ENCODE data around the gene CADM2. TPM values are rescaled to one million over a fixed set of nuclear protein-coding genes. Genes with fewer than 3 reads are reported as not detected.

Gene CADM2
- total RNA-seq, 1 donor from 2014 or later, result 4.0 TPM

DNA sequence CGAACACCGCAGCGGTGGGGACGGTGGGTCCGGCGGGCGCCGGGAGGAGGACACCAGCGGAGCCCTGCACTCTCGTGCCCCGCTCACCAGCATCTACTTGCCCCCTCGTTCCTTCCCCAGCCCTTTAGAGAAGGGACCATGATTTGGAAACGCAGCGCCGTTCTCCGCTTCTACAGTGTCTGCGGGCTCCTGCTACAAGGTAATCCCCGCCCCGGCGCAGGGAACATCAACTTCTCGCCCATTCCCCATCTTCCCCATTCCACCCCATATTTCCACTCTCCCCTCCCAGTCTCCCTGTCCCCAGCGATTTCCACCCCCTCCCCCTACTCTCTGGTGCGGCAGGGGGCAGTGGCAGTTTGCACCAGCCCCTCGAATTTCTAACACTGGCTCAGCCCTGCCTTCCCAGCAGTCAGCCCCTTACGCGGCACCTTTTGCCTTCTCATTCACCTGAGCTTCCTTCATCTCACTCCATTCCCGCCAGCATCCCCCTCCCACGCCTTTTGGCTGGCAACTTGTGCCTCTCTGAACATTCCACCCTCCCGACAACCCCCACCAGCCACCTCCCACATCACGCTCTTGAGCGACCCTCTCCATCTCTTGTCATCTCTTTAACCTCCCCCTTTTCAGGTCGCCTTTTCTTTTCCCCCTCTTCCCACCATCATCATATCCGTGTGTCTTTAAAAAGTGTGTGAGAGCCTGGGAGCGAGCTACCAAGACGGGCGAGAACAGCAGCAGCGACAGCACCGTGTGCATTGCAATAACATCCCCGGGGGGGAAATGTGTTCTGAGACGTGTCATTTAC lies 882 bp downstream of the CADM2 start:
- H3K27ac Mint-ChIP-seq, result peak overlapping the region; percentile 31

DNA sequence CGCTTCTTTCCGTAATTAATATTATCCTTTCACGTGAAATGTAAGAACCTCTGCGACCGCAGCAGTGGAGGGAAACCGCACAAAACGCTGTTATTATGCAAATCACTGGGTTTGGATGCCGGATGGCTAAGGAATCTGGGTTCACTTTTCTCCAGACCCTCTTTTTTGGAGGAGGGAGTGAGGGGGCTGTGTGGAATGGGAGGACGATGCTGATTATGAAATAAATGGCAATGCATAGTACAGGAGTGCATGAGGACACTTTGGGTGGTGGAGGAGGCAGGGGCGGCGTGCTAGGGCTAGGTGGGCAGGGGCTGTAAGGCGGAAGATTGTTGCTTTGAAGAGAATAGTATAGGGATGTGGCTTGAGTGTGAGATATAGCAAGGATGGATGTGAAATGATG lies 1.8 kb downstream of the CADM2 start:
- peak overlapping the region; percentile 80 for H3K4me3 Mint-ChIP-seq
- peak overlapping the region; percentile 13 for H3K27ac Mint-ChIP-seq
- H3K27me3 Mint-ChIP-seq, result peaks cover 76% of the 10 kb centered on the region
- TF ChIP-seq, protein P1, sequence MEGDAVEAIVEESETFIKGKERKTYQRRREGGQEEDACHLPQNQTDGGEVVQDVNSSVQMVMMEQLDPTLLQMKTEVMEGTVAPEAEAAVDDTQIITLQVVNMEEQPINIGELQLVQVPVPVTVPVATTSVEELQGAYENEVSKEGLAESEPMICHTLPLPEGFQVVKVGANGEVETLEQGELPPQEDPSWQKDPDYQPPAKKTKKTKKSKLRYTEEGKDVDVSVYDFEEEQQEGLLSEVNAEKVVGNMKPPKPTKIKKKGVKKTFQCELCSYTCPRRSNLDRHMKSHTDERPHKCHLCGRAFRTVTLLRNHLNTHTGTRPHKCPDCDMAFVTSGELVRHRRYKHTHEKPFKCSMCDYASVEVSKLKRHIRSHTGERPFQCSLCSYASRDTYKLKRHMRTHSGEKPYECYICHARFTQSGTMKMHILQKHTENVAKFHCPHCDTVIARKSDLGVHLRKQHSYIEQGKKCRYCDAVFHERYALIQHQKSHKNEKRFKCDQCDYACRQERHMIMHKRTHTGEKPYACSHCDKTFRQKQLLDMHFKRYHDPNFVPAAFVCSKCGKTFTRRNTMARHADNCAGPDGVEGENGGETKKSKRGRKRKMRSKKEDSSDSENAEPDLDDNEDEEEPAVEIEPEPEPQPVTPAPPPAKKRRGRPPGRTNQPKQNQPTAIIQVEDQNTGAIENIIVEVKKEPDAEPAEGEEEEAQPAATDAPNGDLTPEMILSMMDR (conservative IDR thresholded peaks at IDR 0.05), result no peak
- no peaks in the 10 kb centered on the region for H3K36me3 Mint-ChIP-seq
- no peaks in the 10 kb centered on the region for H3K9me3 Mint-ChIP-seq
- no peak for DNase-seq (ENCODE audit: extremely low spot score, unreplicated experiment)
- peaks cover 17% of the 10 kb centered on the region for H3K4me1 Mint-ChIP-seq (ENCODE audit: unreplicated experiment)

More for the DNA sequence above, 882 bp downstream of the CADM2 start:
- Mint-ChIP-seq H3K4me1 (ENCODE audit: unreplicated experiment) (peaks cover 17% of the 10 kb centered on the region), H3K9me3 (no peaks in the 10 kb centered on the region), H3K36me3 (no peaks in the 10 kb centered on the region), H3K4me3 (peak overlapping the region; percentile 90), H3K27me3 (peaks cover 74% of the 10 kb centered on the region)
- TF ChIP-seq, protein P1 (conservative IDR thresholded peaks at IDR 0.05), result no peak
- no peak for DNase-seq (ENCODE audit: extremely low spot score, unreplicated experiment)

DNA sequence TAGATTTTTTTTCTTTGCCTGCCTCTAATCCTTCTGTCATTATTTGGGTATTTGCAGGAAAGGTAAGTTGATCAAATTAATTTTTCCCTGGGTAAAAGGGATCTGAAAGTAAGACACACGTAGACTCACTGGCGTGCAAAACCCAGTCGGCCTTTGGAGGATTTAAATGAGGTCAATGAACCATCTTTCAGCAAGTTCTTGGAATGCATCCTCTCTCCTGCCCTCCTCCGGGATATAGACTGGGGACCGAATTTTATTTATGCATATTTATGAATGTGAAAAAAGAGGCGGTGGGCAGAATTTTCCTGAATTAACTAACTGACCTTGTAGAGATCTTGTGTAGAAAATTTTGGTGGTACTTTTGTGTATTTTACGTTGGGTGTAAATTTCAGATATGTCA lies 2.2 kb downstream of the CADM2 start:
- Mint-ChIP-seq H3K27ac (peak overlapping the region; percentile 13), H3K4me1 (ENCODE audit: unreplicated experiment) (peaks cover 17% of the 10 kb centered on the region), H3K27me3 (peaks cover 75% of the 10 kb centered on the region), H3K9me3 (no peaks in the 10 kb centered on the region), H3K36me3 (no peaks in the 10 kb centered on the region), H3K4me3 (peak overlapping the region; percentile 80)
- TF ChIP-seq, protein P1 (conservative IDR thresholded peaks at IDR 0.05), result no peak
- no peak for DNase-seq (ENCODE audit: extremely low spot score, unreplicated experiment)

DNA sequence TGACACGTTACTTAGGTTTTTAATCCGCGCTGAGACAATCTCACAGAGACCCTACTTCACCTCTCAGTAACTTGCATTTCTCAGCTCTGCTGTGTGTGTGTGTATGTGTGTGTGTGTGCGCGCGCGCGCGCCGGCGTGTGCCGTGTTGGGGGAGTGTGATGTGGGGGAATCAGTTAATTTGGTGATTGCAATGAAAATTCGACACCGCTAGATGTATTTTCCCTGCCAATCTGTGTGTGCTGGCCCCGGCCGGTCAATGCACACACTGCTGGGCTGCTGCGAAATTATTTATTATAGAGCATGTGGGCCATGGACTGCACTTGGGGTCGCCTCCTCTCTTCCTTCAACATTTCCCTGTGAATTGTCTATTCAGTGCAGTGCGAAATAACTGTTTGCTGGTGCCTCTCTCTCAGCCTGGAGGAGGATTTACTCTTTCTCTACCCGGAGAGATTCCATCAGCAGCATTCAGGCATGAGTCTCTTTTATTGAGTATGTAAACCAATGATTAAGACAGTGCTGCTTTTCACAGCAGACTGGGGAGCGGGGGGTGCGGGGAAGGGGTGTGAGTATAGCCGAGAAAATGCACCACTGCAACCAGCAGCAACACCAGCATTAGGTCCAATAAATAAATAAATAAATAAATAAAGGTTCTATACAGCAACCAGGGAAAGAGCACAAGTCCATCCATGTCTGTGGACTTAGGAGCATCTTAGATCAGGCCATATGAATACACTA lies 2.9 kb downstream of the CADM2 start:
- DNase-seq (ENCODE audit: extremely low spot score, unreplicated experiment), result no peak
- Mint-ChIP-seq H3K4me3 (peak overlapping the region; percentile 80), H3K27me3 (peaks cover 72% of the 10 kb centered on the region), H3K4me1 (ENCODE audit: unreplicated experiment) (peaks cover 17% of the 10 kb centered on the region), H3K27ac (no peak overlapping the region), H3K36me3 (no peaks in the 10 kb centered on the region), H3K9me3 (no peaks in the 10 kb centered on the region)
- TF ChIP-seq, protein P1 (conservative IDR thresholded peaks at IDR 0.05), result no peak

DNA sequence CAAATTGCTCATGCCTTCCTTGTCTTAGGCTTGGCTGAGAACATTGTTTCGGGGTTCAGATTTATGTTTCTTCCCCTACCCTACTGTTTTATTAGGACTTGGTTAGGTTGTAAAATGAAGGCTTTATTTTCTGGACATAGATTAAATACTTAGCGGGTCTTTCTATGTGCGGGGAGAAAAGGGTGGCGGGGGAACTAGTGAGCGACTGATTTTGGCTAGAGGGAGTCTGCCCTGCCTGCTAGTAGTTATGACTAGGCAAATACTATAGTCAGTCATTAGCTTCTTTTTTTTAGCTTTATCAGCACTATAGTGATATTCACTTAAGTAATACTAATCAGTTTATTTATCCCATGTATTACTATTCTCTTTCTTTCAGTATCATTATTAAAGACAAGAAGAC lies 3.6 kb downstream of the CADM2 start:
- H3K4me1 Mint-ChIP-seq (ENCODE audit: unreplicated experiment), result peaks cover 17% of the 10 kb centered on the region
- DNase-seq (ENCODE audit: extremely low spot score, unreplicated experiment), result no peak

More for the DNA sequence above, 3.6 kb downstream of the CADM2 start:
- Mint-ChIP-seq H3K4me3 (no peak overlapping the region), H3K9me3 (no peaks in the 10 kb centered on the region), H3K27me3 (peaks cover 66% of the 10 kb centered on the region), H3K36me3 (no peaks in the 10 kb centered on the region), H3K27ac (no peak overlapping the region)
- TF ChIP-seq, protein P1 (conservative IDR thresholded peaks at IDR 0.05), result no peak
